Measurements from ENCODE around the gene RSPO1.
"Not testable (repeated sequence)": the region's sequence is repeated elsewhere in the genome, so short reads cannot be mapped to it uniquely, and the experiment has no call there.

The RSPO1 gene, protein sequence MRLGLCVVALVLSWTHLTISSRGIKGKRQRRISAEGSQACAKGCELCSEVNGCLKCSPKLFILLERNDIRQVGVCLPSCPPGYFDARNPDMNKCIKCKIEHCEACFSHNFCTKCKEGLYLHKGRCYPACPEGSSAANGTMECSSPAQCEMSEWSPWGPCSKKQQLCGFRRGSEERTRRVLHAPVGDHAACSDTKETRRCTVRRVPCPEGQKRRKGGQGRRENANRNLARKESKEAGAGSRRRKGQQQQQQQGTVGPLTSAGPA

GRCh38 chr1:37634244-37634991 is at the start of gene RSPO1:
Gene RSPO1 (minus strand): TSS chr1:37634892. CDS start chr1:37629661, 5,231 bp downstream.
- in situ Hi-C loops (cut with MboI; ENCODE audit: low sequenced_read_pairs): no loop called here

GRCh38 chr1:37684182-37684581 is 49.5 kb upstream of the RSPO1 start:
- in situ Hi-C loops (cut with MboI; ENCODE audit: low sequenced_read_pairs): not testable (repeated sequence)

DNA sequence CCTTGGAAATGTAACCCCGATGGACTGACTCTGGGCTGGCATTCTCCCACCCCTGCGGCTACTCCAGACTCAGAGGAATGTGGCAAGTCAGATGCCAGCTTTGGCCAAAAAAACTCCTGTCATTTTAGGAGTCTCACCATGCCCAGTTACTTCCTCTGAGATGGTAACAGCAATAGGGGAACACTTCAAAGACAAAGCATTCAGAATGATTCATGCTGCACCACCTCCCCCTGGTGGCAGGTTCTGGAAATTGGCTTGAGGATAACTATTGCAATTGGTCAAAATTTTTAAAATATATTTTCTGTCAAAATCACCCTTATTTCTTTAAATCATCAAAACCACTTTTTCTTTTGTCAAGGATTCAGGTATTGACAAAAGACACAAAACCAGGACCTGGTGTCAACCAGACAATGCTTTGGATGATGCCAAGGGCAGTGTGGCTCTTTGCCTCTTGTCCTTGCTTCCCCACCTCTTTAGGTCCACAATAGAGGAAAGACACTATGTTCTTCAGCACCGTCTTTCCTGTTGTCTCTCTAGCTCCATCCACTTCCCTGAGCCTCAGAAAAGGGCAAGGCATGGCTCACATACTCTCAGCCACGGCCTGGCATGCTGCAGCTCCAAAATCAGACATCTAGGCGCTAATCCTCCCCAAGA is 47.8 kb upstream of the RSPO1 start:
- in situ Hi-C loops (cut with MboI; ENCODE audit: low sequenced_read_pairs): no loop called here

DNA sequence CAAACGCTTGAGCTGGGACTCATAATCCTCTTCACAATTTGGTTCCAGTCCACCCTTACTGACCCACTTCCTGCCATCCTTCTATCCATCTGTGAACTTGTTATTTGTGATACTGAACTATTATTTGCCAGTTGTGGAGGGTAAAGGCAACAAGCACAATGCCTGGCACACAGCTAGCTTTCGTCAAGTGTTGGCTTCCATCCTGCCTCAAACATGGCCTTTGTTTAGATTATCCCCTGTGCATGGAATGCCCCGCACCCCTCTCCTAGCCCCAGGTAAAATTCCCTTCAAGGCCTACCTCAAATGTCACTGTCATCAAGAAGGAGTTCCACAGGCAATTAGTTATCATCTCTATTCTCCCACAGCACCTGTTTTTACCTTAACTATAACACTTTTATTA is 46.2 kb upstream of the RSPO1 start:
- in situ Hi-C loops (cut with MboI; ENCODE audit: low sequenced_read_pairs): no loop called here

GRCh38 chr1:37677808-37678207 is 43.1 kb upstream of the RSPO1 start:
- in situ Hi-C loops (cut with MboI; ENCODE audit: low sequenced_read_pairs): no loop called here

- in situ Hi-C loops (cut with MboI; ENCODE audit: low sequenced_read_pairs): no loop called here
Observed at GRCh38 chr1:37677143-37677439, 42.4 kb upstream of the RSPO1 start.

- in situ Hi-C loops (cut with MboI; ENCODE audit: low sequenced_read_pairs): no loop called here
Observed at GRCh38 chr1:37676281-37677142, 41.8 kb upstream of the RSPO1 start.

DNA sequence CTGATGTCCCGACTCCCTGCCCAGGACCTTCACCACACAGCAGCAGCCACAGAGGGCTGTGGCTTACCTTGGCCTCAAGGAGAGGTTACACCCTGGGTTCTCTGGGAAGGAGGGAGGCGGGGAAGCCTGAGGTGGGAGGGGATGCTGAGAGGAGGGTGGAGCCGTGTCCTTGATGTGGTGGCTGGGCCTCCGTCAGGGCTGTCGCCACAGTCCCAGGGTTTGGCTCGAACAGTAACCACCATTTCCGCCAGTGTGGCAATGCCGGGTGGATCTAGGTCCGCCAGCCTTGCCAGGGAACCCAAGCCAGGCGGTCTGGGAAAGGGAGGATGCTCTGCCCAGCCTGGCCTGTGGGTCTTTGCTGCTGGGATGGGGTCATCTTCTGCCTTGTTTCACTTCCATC is 39.2 kb upstream of the RSPO1 start:
- in situ Hi-C loops (cut with MboI; ENCODE audit: low sequenced_read_pairs): no loop called here

DNA sequence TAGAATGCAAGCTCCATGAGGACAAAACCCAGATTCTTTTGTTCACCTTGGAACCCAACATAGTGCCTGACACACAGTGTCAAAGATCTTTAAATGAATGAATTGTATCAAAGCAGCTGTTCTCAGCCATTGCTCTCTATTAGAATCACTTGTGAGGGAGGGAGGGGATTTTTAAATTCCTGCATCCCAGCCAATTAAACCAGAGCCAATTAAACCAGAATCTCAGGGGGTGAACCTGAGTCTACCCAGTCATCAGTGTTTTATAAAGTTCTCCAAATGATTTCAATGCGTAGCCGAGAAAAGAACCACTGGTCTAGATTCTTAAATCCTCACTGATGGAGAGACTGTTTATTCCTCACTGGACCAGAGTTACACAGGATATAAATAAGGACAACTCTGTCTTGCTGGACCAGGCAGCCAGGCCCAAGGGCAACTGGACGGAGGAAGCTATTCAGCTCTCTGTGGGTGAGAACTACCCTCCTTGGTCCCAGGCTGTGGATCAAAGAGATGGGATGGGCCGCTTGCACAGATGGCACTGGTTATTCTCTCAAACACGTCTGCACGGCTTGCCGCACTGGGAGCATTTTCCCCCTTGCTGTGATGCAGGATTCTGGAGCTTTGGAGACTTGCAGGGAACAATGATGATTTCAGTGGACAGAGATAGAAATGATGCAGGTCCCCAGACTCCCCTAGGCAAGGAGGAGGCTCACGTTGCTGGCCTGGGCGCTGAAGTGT is 37.6 kb upstream of the RSPO1 start:
- in situ Hi-C loops (cut with MboI; ENCODE audit: low sequenced_read_pairs): no loop called here

GRCh38 chr1:37671261-37671660 is 36.6 kb upstream of the RSPO1 start:
- in situ Hi-C loops (cut with MboI; ENCODE audit: low sequenced_read_pairs): no loop called here

- in situ Hi-C loops (cut with MboI; ENCODE audit: low sequenced_read_pairs): no loop called here
Observed at GRCh38 chr1:37670133-37670532, 35.4 kb upstream of the RSPO1 start.

DNA sequence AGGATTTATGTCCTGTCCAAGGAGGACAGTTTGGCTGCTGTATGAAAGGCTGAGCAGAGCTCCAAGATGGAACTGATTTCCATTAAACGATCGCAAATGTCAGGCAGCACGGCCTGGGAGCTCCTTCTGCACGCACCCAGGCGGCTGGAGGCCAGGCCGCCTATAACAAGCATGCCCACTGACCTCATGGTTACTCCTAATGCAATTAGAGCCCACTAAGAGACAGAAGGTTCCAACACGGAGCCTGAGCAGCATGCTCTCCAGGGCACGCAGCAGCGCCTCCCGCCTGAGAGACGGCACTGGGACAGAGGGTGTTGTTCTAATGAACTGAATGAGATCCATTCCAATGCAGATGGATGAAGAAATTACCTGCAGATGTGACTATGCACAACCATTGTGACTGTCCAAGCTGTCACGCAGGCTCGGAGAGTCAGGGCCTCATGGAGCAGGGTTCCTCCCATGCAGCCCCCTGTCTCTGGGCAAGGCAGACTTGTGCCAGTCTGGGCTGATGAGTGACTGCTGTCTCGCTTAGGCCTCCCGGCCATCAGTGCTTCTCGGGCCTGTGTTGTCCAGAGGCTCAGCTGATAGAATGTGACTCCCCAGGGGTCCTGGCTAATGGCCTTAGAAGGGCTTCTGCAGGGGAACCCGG is 32.5 kb upstream of the RSPO1 start:
- in situ Hi-C loops (cut with MboI; ENCODE audit: low sequenced_read_pairs): no loop called here

DNA sequence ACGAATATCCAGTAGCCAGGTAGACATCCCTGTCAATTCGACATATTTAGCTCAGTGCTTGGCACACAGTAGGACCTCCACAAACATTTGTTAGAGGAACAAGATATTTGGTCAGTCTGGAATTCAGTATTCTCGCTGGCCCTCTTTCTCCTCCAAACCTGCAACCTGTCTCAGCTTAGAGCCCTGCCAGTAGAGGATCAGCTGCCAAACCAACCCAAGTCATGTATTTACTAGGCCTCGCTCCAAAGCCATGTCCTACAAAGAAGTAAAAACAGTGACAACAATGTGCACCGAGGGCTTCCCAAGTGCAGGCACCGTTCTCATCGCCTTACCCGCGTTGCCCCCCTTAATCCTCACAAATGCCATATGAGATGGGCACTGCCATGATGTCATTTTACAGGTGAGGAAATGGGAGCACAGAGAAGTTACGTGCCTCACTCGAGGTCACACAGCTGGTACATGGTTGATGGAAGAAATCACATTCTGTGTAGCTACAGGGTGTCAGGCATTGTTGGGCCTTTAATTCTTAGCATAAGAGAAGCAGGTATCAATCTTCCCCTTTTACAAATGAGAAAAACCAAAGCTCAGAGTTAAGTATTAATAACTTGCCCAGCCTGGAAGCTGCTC is 31.7 kb upstream of the RSPO1 start:
- in situ Hi-C loops (cut with MboI; ENCODE audit: low sequenced_read_pairs): no loop called here

DNA sequence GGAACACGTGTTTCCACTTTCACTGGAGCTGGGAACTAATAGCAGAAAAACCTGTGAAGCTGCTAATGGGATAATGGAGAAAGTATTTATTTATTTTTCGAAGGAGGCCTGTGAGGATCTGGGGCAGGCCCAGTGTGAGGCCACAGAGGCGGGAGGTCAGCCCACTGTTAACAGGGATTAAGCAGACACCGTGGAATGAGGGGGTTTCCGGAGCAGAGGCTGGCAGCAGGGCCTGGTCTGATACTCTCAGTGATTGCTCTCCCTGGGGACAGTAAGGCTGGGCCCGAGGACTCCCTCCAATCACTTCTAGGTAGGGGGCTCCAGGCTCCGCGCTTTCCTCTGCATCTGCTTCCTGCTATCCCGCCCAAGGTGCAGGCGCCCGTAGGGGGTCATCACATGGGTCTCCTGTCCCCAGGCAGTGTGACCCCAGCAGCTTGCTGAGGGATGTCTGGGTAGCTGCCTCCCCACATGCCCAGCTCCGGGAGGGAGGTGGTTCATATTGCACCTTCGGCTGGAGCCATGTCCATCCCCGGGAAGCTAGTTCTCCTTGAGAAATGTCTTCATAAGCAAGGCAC is 28.8 kb upstream of the RSPO1 start:
- in situ Hi-C loops (cut with MboI; ENCODE audit: low sequenced_read_pairs): no loop called here

DNA sequence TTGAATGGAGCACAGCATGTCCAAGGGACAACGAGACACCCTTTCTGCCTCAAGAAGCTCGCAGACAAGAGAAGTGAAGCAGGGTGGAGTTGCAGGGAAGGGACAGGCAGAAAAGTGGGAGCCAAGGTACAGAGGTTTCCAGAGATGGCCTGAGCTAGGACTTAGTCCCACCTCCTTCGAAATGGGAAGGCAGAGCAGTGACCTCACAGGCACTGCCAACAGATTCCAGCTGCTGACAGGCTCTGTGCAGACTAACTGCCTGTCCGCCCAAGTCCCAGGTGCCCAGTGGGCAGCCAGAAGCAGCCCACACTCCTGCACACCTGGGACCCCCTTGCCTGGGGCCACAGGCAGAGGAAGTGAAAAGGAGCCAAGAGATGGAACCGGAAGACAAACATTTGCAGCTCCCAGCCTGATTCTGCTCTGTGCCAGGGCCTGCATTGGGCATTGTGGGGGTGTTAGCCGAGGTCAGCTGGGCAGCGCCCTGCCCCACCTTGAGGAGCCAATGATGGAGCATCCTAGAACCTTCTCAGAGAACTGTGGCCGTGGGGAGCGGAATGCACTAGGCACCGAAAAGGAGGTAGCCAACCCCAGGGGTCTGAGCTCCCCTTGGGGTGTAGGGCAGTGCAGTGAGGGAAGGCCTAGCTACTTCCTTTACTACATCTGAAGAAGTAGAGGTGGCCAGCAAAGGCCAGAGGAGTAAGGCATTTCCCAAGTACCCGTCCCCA is 27.5 kb upstream of the RSPO1 start:
- in situ Hi-C loops (cut with MboI; ENCODE audit: low sequenced_read_pairs): no loop called here

DNA sequence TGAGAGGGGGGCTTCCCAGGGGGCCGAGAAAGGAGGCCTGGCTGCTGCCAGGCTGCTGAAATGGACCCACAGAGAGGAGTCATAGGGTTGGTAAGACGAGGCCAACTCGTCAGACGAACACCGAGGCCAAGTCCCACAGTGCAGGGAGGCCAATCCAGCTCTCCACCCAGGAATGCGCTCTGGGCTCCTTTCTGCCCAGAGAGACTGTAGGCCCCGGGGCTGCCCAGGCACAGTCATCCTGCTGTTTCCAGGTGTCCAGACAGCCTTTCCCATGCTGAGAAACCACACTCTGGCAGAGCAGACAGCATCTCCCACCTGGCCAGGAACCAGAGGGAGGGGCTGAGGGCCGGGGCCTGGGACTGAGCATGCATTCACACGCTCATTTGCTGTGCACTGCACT is 26.7 kb upstream of the RSPO1 start:
- in situ Hi-C loops (cut with MboI; ENCODE audit: low sequenced_read_pairs): no loop called here

GRCh38 chr1:37660664-37661063 is 26.0 kb upstream of the RSPO1 start:
- in situ Hi-C loops (cut with MboI; ENCODE audit: low sequenced_read_pairs): no loop called here

GRCh38 chr1:37658486-37658885 is 23.8 kb upstream of the RSPO1 start:
- in situ Hi-C loops (cut with MboI; ENCODE audit: low sequenced_read_pairs): no loop called here

Measured in HL-60/S4 treated with phorbol 12-myristate 13-acetate at 8.2 ng/mL for 4 days and 3 days (cell line).